Measurements from ENCODE around the gene KRT79. TPM values are rescaled to one million over a fixed set of nuclear protein-coding genes. Genes with fewer than 3 reads are reported as not detected.
A peak's percentile ranks its signal among the peaks of the same experiment; 100 is the strongest.

The KRT79 gene
- total and polyA plus RNA-seq, 12 donors, result 0.30 TPM; not detected in 11

- 37 to 39% methylated on average over 14 of the region's 14 CpGs for WGBS, 2 donors
- H3K36me3 ChIP-seq, result no peaks in the 10 kb centered on the region
- H3K27ac ChIP-seq, result peak overlapping the region in 6 of 10 donors; percentile 4 to 76 (median 10)
- H3K27me3 ChIP-seq, result no peaks in the 10 kb centered on the region
- H3K4me3 ChIP-seq, result no peak overlapping the region
- DNase-seq, result peak; percentile 41 to 69
- no peaks in the 10 kb centered on the region for H3K9me3 ChIP-seq
- ATAC-seq, result peak in 7 of 8 donors; percentile 4 to 49 (median 41)
- TF ChIP-seq CTCF (IDR thresholded peaks at IDR 0.05), result peak; percentile 40 to 79 (median 66)
- peaks cover 3 to 43% (median 21%) of the 10 kb centered on the region in 9 donors for H3K4me1 ChIP-seq
- intact Hi-C loops (cut with DNase I), result loop anchor here in 5 of 10 donors (2.0 to 10.0 kb wide), 5 partner anchors 288 to 713 kb away; no protein-coding TSS in a partner anchor
Measured at GRCh38 chr12:52870361-52871290, 36.5 kb upstream of the KRT79 start.

- no peak for TF ChIP-seq CTCF (IDR thresholded peaks at IDR 0.05)
- peaks cover 0 to 26% (median 12%) of the 10 kb centered on the region in 9 donors for H3K4me1 ChIP-seq
- ATAC-seq (peak in 6 of 8 donors; percentile 8 to 68 (median 42)), DNase-seq (peak; percentile 54 to 66)
- intact Hi-C loops (cut with DNase I), result loop anchor here in 6 of 10 donors (5.0 to 10.0 kb wide), 3 partner anchors 200 to 285 kb away; no protein-coding TSS in a partner anchor
- no peak overlapping the region for H3K27ac ChIP-seq
- no peaks in the 10 kb centered on the region for H3K27me3 ChIP-seq
- 51 to 62% methylated on average over 9 of the region's 9 CpGs for WGBS, 2 donors
- H3K36me3 ChIP-seq, result no peaks in the 10 kb centered on the region
- H3K4me3 ChIP-seq, result no peak overlapping the region
- H3K9me3 ChIP-seq, result no peaks in the 10 kb centered on the region
Measured at GRCh38 chr12:52867642-52868041, 33.5 kb upstream of the KRT79 start.

- intact Hi-C loops (cut with DNase I), result loop anchor here in 6 of 10 donors (5.0 to 10.0 kb wide), 3 partner anchors 200 to 285 kb away; no protein-coding TSS in a partner anchor
- no peak for TF ChIP-seq CTCF (IDR thresholded peaks at IDR 0.05)
- Histone ChIP-seq H3K4me1 (peaks cover 0 to 25% (median 12%) of the 10 kb centered on the region in 9 donors), H3K27ac (no peak overlapping the region), H3K27me3 (no peaks in the 10 kb centered on the region), H3K36me3 (no peaks in the 10 kb centered on the region), H3K9me3 (no peaks in the 10 kb centered on the region), H3K4me3 (no peak overlapping the region)
- WGBS, 2 donors, result 93 to 97% methylated on average over 5 of the region's 5 CpGs
- no peak for DNase-seq
- no peak for ATAC-seq
Measured at GRCh38 chr12:52867152-52867551, 33.0 kb upstream of the KRT79 start.

- WGBS, 2 donors, result 49 to 51% methylated on average over 10 of the region's 10 CpGs
- Histone ChIP-seq H3K4me3 (no peak overlapping the region), H3K4me1 (peaks cover 0 to 6% (median 0%) of the 10 kb centered on the region in 9 donors), H3K36me3 (no peaks in the 10 kb centered on the region), H3K27ac (no peak overlapping the region), H3K9me3 (no peaks in the 10 kb centered on the region), H3K27me3 (no peaks in the 10 kb centered on the region)
- ATAC-seq, result peak in 7 of 8 donors; percentile 50 to 76 (median 60)
- peak; percentile 47 to 77 (median 75) for TF ChIP-seq CTCF (IDR thresholded peaks at IDR 0.05)
- intact Hi-C loops (cut with DNase I), result loop anchor here in 7 of 10 donors (1.0 to 10.0 kb wide), 4 partner anchors 198 to 283 kb away; no protein-coding TSS in a partner anchor
- DNase-seq, result peak; percentile 50 to 62
Measured at GRCh38 chr12:52865090-52865944, 31.2 kb upstream of the KRT79 start.
